Measurements from ENCODE around the gene HOXA6.

Gene HOXA6

DNA sequence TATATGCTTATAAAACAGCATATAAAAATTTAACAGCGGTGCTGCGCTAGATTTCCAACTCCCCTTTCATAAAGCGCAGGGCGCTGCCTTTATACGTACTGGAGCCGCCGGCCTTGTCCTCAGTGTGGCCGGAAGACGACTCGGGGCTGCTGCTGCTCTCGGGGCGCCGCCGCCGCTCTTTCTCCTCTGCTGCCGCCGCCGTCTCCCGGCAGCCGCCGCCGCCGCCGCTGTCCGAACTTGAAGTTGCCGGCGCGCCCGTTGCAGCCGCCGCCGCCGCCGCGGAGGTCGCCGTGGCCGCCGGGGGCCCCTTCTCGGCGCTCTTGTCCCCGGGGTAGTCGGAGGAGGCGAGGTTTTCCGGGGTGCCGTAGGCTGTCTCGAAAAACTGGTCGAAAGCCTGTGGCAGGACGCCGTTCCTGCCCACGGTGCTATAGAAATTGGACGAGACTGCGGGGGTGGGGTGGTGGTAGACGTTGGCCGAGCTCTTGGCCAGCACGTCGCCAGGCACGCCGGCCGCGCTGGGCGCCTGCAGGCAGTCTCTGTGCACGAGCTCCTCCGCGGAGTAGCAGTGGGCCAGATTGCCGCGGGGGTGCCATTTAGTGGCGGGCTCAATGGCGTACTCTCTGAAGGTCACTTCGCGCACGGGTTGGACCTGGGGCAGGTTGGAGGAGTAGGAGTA lies 36.9 kb upstream of the HOXA6 start:
- peak; percentile 48 for DNase-seq

- no peak for DNase-seq
Measured at GRCh38 chr7:27183682-27184336, 36.2 kb upstream of the HOXA6 start.

DNA sequence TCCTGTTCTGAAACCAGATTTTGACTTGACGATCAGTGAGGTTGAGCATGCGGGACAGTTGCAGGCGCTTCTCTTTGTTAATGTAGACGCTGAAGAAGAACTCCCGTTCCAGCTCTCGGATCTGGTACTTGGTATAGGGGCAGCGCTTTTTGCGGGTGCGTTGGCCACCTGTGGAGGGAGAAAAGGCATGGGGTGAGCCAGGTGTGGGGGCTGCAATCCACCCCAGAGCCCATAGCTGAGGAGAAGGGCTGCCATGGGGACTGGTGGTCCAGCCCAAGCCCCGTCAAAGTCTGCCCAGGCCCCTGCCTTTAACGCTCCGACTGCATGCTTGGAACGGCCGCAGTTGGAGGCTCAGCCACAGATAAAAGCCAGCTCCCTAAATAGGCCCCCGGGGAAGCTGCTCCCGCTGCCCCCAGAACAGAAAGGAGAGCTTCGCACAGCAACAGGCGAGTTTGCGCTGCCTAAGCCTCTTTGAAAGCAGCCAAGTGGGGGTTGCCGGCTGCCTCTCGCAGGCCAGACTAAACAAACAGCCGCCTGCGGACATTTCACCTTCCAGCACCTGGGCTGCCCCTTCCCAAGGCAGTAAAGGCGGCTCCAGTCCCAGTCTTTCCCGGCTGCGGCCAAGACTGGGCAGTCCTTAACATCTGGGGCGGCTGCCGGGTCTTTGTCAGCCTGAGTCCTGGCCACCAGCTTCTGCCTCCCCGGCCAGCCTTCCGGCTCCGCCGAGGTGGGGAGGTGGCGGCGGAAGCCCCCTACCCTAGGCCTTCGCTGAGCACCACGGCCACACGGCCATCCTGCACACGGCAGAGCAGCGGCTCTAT lies 35.5 kb upstream of the HOXA6 start:
- DNase-seq, result no peak

DNA sequence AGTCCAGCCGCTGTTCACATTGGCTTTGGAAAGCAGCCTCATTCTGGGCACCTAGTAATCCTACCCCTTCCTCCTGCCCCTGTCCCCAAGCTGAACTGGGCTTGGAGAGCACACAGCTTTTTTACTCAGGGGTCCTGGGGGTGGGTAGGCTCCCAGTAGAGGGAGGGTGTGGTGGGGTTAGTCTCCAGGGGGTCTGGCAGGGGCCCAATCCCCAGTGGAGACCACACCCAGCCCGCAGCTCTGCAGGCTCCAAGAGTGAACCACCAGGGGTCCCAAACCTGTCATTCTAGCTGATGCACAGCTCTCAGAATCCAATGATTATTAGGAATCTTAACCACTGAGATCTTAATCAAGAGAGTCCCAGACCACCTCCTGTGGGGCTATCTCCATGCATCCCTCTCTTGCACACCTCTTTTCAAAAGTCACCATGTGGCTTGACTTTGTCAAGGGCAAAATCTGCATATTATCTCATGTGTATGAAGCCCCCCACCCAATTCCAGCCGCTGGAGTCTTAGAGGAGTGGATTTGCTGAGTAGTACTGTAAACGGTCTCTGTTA lies 34.8 kb upstream of the HOXA6 start:
- DNase-seq, result no peak

DNA sequence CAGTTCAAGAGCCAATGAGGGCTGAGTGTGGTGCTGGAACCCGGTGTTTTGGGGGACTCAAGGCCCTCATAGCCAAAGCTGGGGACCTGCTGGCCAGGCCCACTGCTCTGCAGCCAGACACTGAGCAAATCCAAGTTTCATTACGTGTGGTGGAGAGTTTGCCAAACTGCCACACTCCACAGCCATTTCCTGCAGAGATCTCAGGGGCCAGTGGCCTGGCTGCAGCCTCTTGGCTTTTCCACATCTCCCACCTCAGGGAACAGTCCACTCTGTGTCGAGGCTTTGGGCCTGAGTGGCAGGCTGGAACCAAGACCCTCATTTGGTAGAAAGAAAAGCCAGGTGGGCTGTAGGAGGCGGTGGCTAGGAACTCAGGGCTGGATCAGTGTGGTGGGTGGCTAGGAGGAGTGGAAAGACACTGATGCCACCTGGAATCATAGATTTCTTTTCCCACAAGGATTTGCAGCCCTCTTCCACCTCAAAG lies 34.3 kb upstream of the HOXA6 start:
- DNase-seq, result no peak

DNA sequence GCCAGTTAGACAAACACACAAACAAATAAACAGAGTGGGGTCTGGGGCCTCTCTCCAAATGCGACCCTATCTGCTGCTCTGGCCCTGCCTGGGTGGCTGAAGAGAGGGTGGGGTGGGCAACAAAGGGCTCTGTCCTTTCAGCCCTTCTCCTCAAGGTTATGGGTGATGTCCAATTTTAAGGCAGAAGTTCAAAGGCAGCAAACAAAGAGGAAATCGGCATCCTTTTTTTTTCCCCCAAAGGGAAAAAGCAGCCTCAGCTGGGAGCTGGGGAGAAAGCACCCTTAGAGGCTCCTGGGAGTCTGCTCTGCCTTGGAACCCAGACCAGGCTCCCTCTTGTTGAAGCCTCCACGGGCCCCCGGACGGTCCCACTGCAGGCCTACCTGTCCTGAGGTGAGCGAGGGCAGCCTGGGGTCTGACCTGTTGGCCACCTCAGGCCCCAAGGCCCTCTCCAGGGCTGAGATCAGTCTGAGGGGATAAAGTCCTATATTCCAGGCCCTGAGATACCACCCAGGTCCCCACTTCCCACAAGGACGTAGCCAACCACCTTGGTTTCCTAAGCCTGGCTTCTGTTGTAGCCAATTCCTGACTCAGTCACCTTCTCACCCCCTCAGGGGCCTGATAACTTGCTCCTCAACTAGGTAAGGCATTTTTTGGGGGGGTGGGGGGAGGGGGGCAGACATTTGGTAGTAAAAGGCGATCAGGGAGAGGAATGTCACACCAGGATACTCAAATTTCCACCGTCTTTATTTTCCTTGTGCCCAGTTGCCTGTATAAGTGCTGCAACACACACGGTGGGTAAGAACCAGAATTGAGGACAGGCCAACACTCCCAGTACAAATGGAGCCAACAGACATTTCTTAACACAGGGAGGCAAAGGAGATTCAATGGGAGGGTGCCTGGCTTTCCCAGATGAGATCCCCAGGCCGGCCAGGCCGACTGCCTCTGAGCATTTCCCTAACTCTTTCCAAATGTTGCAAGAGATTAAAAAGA lies 33.2 kb upstream of the HOXA6 start:
- DNase-seq, result no peak

DNA sequence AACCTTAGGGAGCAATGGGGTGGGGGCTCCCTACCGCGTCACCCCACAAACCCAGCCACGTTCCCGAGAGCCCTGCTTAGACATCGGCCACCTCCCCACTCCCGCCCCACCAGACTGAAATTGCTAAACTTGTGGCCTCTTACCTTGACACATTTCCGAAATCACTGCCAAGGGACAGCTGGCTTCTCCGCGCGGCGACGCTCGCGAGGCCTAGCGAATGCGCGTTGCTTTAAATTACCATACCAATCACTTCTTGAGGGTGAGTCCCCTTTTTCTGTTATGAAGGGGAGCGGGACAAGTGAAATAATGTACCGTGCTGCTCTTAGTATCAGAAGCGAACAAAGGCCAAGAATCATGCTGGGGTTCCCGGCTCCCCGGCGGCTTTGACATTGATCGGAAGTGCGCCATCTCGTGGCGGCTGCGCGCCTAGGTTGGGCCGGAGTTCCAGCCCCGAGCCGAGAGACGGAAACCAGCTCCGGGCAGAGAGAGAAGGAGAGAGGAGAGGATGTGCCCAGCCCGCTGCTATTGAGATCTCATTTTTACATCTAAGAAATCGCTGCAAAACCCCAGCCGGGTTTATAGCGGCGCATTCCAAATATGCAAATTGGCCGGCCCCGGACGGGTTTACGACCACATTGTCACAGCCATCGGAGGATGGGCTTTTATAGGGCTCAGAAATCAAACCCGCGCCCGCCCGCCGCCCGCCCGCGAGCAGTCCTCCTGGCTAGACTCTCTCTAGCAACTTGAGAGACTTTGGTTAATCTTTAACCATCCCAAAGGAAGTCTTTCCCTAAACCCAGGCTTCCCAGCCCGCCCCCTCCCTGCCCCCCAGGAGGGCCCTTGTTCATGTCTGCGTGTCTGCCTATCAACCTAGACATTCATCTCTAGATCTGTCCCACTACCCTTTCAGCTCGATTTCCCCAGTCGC lies 32.2 kb upstream of the HOXA6 start:
- DNase-seq, result peak; percentile 74

DNA sequence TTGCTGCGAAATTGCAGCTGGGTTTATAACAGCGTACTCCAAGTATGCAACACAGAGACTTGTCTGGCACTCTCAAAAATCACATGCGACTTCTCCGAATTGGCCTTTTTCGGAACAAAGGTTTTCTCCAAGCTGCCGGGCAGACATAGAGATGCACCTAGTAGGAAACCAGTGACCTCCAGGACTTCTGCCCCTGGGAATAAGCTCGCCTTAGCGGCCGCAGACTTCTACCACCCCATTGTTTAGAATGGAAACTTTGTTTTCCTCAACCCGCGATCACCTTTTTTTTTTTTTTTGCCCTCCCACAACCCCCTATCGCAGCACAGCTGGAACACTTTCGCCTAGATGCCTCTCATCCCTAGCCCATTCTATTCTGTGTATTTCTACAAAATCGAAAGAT lies 31.5 kb upstream of the HOXA6 start:
- no peak for DNase-seq

GRCh38 chr7:27178366-27178765 lies 30.8 kb upstream of the HOXA6 start:
- no peak for DNase-seq

DNA sequence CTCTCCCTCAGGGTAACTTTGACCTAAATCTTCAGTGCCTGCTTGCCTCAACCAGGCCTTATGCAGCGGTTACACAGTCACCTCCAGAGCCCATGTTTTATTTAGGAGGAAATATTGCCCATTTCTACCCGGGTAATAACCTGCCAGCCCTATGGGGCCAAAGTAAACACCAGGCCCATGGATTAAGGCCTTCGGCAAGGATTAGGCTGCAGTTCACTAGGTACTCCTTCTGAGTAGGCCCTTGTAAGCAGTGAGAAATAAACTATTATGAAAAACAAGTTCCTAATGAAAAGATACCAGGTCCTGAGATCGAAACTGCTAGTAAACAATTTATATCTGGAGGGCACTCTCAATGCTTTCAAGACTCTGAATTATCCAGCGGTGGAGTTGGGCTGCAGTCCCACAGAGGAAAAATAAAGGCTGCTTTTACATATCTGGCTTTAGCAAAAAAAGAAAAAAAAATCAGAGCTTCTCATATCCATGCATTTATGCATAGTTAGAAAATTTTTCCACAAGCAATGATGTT lies 30.3 kb upstream of the HOXA6 start:
- DNase-seq, result no peak

- peak; percentile 0 for DNase-seq
Measured at GRCh38 chr7:27176962-27177794, 29.6 kb upstream of the HOXA6 start.

GRCh38 chr7:27176524-27176845 lies 28.9 kb upstream of the HOXA6 start:
- DNase-seq, result no peak

DNA sequence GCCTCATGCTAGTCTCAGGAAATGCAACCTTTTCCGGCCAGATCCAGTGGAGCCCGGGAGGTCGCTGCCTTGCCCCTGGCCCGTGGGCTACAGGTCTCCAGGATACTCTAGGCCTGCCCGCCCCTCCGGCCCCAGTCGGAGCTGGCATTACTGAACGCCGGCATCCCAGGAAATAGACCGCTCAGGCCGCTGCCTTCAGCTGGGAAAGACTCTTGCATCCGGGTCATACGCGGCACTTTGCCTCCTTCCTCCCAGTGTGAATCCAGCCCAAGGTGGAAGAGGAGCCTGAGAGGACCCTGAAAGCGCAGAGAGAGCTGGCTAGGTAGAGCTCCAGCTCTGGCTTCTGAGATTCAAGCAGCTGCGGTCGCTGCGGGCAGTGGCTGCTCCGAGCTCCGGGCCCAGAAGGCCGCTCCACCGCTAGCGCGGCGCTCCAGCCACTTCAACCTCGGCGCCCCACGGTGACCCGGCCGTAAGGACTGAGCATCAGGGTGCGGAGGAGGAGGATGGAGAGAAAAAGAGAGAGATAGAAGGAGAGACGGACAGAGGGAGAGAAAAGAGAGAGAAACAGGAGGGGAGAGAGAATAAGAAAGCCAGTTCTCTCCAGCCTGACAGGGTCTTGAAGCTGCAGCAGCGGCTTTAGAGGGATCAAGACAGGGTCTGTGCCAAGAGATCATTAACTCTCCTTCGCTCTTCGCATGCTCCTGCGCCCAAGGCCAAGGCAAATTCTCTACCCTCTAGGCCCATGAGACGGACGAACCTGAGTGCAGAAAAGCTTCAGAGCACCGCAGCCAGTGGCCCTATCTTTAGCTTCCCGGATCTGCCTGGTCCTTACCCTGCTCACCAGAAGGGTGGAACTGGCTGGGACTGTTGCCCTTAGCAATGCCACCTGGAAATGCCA lies 28.3 kb upstream of the HOXA6 start:
- no peak for DNase-seq

DNA sequence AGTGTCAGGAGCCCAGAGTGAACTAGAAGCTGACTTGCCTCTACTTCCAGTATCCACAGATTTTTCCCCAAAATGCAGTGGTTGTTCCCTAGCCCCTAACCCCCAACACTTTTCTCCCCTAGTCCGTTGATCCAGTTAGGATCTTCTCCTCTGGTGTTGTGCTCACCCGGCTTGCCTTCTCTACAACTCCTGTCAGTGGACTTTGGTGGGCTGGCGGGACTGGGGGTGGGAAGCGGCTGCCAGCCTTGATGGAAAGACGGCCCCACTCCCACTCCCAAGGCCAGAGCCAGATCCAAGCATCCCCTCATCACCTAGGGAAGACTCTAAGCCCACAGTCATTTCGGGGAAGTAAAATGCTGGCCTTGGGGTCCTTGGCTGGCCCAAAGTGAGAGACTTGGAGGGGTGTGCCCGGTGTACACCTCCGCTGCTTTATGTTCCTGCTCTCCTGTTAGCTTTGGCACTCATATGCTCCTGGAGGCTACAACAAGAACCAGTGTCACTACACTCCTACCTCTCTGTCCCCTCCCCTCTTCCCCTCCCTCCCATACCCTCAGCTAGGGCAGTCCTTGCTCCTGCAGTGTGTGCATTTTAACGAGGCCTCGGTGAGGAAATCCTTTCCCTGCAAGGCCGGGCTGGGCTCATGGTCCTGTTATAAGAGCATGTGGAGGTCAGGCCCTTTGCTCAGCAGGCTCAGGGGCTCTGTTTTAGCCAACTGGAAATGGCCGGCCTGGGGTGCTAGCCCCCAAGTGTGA lies 27.5 kb upstream of the HOXA6 start:
- DNase-seq, result no peak

- no peak for DNase-seq
Measured at GRCh38 chr7:27173956-27174873, 26.6 kb upstream of the HOXA6 start, which contains the start of gene HOXA10. HOXA10 (minus strand) TSS chr7:27174320; CDS start chr7:27174306, 14 bp downstream.

DNA sequence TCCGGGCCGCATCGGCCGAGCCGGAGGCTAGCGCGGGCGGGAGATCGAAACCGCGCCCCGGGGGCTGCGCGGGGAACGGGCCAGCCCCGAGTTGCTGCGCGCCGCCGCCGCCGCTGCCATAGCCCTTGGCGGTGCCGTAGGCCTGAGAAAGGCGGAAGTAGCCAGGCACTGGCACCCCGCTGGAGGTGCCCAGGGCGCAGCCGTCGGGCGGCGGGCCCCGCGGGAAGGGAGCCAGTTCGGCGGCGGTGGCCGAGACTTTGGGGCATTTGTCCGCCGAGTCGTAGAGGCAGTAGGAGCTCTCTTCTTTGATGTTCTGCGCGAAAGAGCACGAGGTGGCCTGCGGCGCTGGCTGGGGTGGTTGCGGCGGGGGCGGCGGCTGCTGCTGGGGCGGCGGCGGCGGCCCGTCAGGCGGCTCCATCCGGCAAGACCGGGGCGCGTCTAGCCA lies 26.0 kb upstream of the HOXA6 start:
- DNase-seq, result no peak

Data from CD4-positive, alpha-beta T cell treated with Interleukin-6 for 4 hours (primary cell).